GM19372 (cell line): ENCODE data around the gene FCHO1.

ENCODE experiments used
- ATAC-seq: cut with Tn5 transposase; IDR thresholded peaks from one replicate; pipeline ENCODE4 v1.9.1; 2021; ENCODE audit warnings: mild to moderate bottlenecking, low read depth, moderate library complexity; ENCODE audit not compliant: unreplicated experiment

FCHO1 gene

GRCh38 chr19:17751103-17751911, at the start of gene FCHO1:
Gene FCHO1 (plus strand): TSS chr19:17751477. CDS start chr19:17755165, 3,688 bp downstream.
- no peak for ATAC-seq

GRCh38 chr19:17703824-17704463, 47.3 kb upstream of the FCHO1 start:
- ATAC-seq: no peak

- no peak for ATAC-seq
Observed at GRCh38 chr19:17706750-17707181, 44.5 kb upstream of the FCHO1 start.

- ATAC-seq: no peak
Observed at GRCh38 chr19:17711851-17712250, 39.4 kb upstream of the FCHO1 start.

GRCh38 chr19:17716309-17716929, 34.9 kb upstream of the FCHO1 start:
- ATAC-seq: no peak

GRCh38 chr19:17718550-17718946, 32.7 kb upstream of the FCHO1 start:
- no peak for ATAC-seq

GRCh38 chr19:17718947-17719711, 32.1 kb upstream of the FCHO1 start, which contains the start of gene MAP1S:
Gene MAP1S (plus strand): TSS chr19:17719480. CDS start chr19:17719503, 23 bp downstream.
- peak; percentile 62 for ATAC-seq

GRCh38 chr19:17719730-17720400, 31.4 kb upstream of the FCHO1 start:
- ATAC-seq: peak; percentile 11

GRCh38 chr19:17720440-17720839, 30.8 kb upstream of the FCHO1 start:
- no peak for ATAC-seq

GRCh38 chr19:17721111-17721628, 30.1 kb upstream of the FCHO1 start:
- ATAC-seq: no peak

GRCh38 chr19:17721821-17722220, 29.5 kb upstream of the FCHO1 start:
- ATAC-seq: no peak

GRCh38 chr19:17722655-17723240, 28.5 kb upstream of the FCHO1 start:
- no peak for ATAC-seq

- no peak for ATAC-seq
Observed at GRCh38 chr19:17724655-17725054, 26.6 kb upstream of the FCHO1 start.

- ATAC-seq: no peak
Observed at GRCh38 chr19:17725422-17726078, 25.7 kb upstream of the FCHO1 start.

GRCh38 chr19:17726136-17726741, 25.0 kb upstream of the FCHO1 start:
- no peak for ATAC-seq

- no peak for ATAC-seq
Observed at GRCh38 chr19:17726964-17727773, 24.1 kb upstream of the FCHO1 start.

GRCh38 chr19:17727843-17728242, 23.4 kb upstream of the FCHO1 start:
- no peak for ATAC-seq

- no peak for ATAC-seq
Observed at GRCh38 chr19:17733127-17733526, 18.1 kb upstream of the FCHO1 start.
